Effector CD8-positive, alpha-beta T cell (primary cell): ENCODE results near the gene CYB5R4.

Source experiments
- DNase-seq: peaks from one replicate; lab custom pipeline; 2025; lab: John Stamatoyannopoulos, UW

Gene CYB5R4

DNA sequence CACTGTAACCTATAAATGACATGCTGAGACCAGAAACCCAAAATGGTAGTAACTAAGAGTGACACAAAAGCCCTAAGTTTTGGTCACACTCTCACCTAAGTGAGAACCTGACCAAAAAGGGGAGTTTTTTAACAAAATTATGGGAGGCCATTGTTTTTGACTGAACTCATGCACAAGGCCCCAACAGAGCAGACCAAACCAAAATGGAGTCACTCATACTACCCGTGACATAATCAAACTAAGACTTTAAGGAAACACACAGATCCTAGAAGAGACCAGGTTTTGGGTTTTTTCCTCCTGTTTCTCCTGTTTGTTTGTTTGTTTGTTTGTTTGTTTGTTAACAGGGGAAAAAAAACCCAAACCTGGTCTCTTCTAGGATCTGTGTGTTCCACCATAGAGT, 124.9 kb downstream of the CYB5R4 start:
- no peak for DNase-seq

DNA sequence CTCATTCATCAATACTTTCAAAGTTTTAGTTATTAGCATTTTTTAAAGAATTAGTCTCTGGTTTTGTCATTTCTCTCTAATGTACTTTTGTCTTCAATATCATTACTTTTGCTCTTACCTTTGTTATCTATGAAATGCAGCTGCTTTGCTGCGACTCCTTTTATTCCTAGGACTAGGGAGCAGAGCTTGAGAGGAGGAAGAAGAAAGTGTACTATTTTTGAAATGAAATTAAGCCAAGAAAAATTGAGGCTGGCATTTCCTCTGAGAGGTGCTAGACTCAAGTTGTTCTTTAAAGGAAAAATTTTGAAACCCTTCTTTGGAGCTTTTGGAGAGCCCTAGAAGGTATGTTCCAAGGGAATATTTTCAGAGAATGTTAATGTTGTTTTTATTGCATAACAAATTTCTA, 125.8 kb downstream of the CYB5R4 start:
- DNase-seq, result no peak

DNA sequence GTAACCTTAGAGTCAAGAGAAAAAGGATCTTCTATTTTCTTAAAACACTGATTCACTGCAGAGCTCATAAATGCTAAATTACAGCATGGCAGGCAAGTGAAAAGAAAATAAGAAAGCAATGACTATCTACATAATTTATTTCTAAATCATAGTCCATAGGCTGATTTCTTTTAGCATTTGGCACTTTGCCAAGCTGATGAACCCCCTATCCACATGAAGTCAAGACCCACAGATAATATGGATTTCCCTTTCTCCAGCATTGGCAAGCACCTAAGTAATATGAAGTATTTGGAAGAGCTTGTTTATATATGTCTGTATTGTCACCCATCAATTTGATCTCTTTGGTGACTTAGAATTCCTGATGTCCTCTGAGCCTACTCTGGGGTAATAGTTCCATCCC, 126.2 kb downstream of the CYB5R4 start:
- DNase-seq, result no peak

DNA sequence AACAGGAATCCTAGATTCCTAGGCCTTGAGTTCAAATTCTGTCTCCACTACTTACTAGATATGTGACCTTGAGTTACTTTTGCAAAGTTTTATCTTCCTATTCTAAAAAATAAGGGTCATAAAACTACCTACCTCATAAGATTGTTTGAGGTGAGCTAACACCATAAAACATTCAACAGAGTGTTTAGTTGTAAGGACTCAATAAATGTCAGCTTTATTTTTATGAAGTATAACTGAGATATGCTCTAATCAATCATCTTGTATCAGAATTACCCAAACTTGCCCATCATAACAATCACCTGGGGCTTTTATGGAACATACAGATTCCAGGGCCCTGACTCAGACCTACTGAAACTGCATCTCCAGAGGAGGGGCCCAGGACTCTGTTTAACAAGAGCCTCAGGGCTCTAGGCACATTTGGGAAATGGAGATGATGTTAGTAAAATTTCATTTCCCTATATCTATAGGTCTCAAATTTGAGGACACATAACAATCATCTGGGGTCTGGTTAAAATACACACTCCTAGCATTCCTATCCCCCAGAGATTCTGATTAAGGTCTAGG, 138.6 kb downstream of the CYB5R4 start:
- DNase-seq, result no peak

DNA sequence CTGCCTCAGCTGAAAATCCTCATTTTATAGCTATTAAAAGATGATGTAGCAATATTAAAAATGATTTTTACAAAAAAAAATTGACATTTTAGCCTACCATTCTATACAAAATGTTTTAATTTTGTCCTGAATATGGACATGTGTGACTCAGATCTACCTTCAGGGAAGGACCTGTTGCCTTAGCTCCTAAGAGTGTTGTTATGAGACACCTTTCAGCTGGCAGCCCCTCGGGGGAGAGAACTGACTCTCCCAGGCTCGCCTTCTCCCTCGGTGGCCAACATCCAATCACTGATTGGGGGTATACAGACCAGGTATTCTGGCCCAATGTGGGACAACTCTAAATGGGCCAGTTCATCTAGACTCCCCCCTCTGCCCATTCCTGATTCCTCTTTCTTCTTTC, 141.6 kb downstream of the CYB5R4 start:
- DNase-seq, result no peak

DNA sequence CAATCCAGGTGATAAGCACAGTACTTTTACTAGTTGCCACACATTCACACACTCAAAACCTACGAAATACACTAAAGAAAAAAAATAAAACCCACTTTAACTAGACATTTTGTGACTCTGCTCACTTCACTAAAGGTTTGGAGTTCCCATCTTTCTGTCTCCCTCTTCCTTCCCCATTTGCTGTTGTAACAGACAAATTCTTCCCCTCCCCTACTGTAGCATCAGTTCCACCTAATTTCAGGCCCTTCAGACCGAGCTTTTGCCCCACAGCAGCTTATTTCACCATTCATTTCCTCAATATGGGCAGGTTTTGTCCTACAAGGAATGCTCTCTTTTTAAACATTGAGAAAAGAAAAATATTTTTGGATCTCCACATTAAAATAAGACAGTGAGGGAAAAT, 142.7 kb downstream of the CYB5R4 start:
- no peak for DNase-seq

DNA sequence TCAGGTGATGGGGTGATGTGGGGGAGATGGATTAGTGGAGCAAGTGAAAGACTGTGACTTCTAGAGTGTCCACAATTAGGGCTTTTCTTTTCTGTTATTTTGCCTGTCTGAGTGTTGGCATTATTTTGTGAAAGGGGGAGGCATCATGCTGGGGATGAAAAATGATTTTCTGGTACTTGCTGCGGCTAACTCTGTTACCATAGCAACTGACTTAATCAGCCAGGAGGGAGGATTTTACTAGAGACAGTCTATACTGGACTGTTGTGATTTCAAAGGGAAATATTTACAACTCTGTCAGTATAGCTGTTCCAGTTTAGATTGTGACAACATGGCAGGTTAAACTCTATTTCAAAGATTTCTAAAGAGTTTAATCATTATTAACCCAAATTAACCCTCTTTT, 143.6 kb downstream of the CYB5R4 start:
- DNase-seq, result no peak

DNA sequence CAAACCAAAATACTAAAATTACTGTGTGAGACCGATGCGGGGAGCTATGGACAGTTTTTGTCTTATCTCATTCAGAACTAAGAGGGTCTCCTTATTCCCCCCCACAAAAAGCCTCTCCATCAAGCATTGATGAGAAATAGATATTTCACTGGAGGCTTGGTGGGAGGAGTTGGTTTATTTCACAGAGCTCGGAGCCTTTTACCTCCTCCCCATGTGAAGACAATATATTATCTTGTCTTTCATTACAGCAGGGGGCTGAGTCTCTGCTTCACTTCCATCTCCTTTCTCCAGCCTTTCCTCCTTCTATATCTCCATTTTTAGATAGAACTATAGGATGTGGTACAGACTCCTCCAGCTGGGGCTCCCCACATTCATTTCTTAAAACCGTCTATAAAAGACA, 144.2 kb downstream of the CYB5R4 start:
- no peak for DNase-seq

DNA sequence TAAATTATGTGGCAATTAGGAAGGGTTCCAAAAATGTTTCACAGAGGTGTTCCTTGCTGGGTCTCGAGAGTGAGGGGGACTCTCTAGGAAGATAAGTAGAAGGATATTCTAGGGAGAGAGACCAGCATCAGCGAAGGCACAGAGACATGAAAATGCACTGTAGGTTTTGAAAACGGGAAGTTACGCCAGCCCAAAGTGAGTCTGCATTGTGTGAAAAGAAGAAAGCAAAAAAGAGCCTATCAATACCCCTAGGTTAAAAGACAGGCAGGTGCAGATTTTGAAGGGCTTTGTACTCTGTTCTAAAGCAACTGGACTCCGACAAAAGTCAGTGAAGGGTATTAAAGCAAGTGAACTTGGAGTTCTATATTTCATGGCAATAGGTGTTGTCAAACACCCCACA, 148.4 kb downstream of the CYB5R4 start:
- no peak for DNase-seq

DNA sequence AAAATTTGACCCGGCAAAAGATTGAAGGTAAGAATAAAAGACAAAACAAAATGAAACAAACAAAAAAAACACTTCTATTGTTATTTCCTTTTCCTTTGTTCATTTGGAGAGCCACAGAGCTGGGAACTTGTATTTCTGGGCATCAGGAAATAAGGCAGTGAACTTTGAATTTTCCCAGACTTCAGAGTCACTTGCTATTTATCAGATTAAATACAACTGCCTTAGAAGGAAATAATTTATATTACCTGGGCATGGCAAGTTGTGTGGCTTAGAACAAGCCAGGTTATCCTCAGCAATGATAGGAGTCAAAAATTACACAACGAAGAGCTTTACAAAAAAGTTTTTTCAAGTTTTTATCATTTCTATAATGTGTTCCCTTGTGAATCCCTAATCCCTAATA, 153.9 kb downstream of the CYB5R4 start:
- no peak for DNase-seq

DNA sequence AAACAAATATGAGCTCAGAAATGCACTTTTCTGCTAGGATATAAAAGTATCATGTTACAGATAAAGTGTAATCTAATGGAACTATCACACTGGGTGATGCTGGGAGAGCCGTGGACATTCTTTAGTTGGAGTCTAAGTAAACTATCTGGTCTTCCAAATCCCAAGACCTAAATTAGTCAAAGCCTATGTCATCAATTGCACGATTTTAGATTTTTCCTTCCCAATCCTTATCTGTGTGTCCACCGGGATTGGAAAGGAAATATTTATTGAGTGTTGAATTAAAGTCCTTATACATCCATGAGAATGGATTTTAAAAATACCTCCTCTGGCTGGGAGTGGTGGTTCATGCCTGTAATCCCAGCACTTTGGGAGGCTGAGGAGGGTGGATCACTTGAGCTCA, 154.4 kb downstream of the CYB5R4 start:
- no peak for DNase-seq

DNA sequence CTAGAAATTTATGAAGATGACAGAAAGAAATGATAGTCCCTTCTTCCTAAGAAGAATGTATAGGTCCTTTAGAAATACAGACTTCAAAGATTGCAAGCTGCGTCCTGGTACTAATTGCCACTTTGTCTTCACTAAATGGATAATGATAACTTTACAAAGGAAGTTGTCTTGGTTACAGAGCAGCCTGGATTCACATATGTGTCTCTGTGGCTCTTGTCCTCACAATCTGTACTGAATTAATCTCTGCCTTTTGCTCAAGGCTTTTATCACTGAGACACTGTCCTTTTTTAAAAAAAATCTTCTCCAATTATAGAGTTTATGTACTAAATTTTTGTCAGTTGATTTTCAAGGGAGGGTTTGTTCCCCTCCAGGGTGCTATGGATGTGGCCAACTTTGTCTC, 156.5 kb downstream of the CYB5R4 start:
- no peak for DNase-seq
